ENCODE data around the gene ARHGAP4. TPM values are rescaled to one million over a fixed set of nuclear protein-coding genes. Genes with fewer than 3 reads are reported as not detected.

ARHGAP4 gene
- total RNA-seq, 3 donors from 2014 or later (not counting 1 experiment from before 2014, with no cell fraction given) = 352 to 398 (median 384) TPM

GRCh38 chrX:153971124-153971449, 45.0 kb upstream of the ARHGAP4 start:
- Histone ChIP-seq H3K27me3 (ENCODE audit: control insufficient read depth, insufficient read depth, low read length) (no peaks in the 10 kb centered on the region), H3K9me3 (ENCODE audit: control insufficient read depth, insufficient read depth, low read length) (no peaks in the 10 kb centered on the region), H3K4me1 (ENCODE audit: control insufficient read depth, insufficient read depth, low read length) (peaks cover 57% of the 10 kb centered on the region), H3K36me3 (ENCODE audit: control insufficient read depth, insufficient read depth, low read length) (no peaks in the 10 kb centered on the region), H3K27ac (ENCODE audit: low read length) (peak overlapping the region; percentile 100), H3K4me3 (ENCODE audit: low read length) (peak overlapping the region; percentile 97)
- H3K4me3 Mint-ChIP-seq = peak overlapping the region; percentile 100
- under 1% methylated on average over 34 of the region's 34 CpGs for WGBS (ENCODE audit: insufficient coverage)
- intact Hi-C loops (cut with micrococcal nuclease) = loop anchor here (2.0 kb wide), 1 partner anchor 402 kb away; no protein-coding TSS in a partner anchor
- no peaks in the 10 kb centered on the region for H3K36me3 Mint-ChIP-seq
- peak overlapping the region; percentile 99 to 100 for H3K27ac Mint-ChIP-seq
- no peaks in the 10 kb centered on the region for H3K9me3 Mint-ChIP-seq
- no peaks in the 10 kb centered on the region for H3K27me3 Mint-ChIP-seq (ENCODE audit: low read depth in 2 of 2)
- ATAC-seq (peak; percentile 39 to 68 (median 56)), DNase-seq (peak; percentile 78 to 90)
- TF ChIP-seq CTCF (IDR thresholded peaks at IDR 0.05) = no peak
- peaks cover 43 to 46% of the 10 kb centered on the region in 2 donors for H3K4me1 Mint-ChIP-seq

GRCh38 chrX:153970357-153971123, 44.5 kb upstream of the ARHGAP4 start:
- under 1% methylated on average over 44 of the region's 49 CpGs for WGBS (ENCODE audit: insufficient coverage)
- Mint-ChIP-seq H3K4me3 (peak overlapping the region; percentile 100), H3K36me3 (no peaks in the 10 kb centered on the region), H3K9me3 (no peaks in the 10 kb centered on the region), H3K27me3 (ENCODE audit: low read depth in 2 of 2) (no peaks in the 10 kb centered on the region), H3K27ac (peak overlapping the region; percentile 99 to 100), H3K4me1 (peaks cover 45 to 52% of the 10 kb centered on the region in 2 donors)
- Histone ChIP-seq H3K4me1 (ENCODE audit: control insufficient read depth, insufficient read depth, low read length) (peaks cover 62% of the 10 kb centered on the region), H3K9me3 (ENCODE audit: control insufficient read depth, insufficient read depth, low read length) (no peaks in the 10 kb centered on the region), H3K4me3 (ENCODE audit: low read length) (peak overlapping the region; percentile 97), H3K27me3 (ENCODE audit: control insufficient read depth, insufficient read depth, low read length) (no peaks in the 10 kb centered on the region), H3K27ac (ENCODE audit: low read length) (peak overlapping the region; percentile 100), H3K36me3 (ENCODE audit: control insufficient read depth, insufficient read depth, low read length) (no peaks in the 10 kb centered on the region)
- no peak for TF ChIP-seq CTCF (IDR thresholded peaks at IDR 0.05)
- ATAC-seq (peak; percentile 4 to 14 (median 12)), DNase-seq (peak in 1 of 2 donors; percentile 74)
- intact Hi-C loops (cut with micrococcal nuclease) = loop anchor here (2.0 kb wide), 1 partner anchor 402 kb away; no protein-coding TSS in a partner anchor

GRCh38 chrX:153969904-153970356, 43.9 kb upstream of the ARHGAP4 start:
- Histone ChIP-seq H3K27me3 (ENCODE audit: control insufficient read depth, insufficient read depth, low read length) (no peaks in the 10 kb centered on the region), H3K36me3 (ENCODE audit: control insufficient read depth, insufficient read depth, low read length) (no peaks in the 10 kb centered on the region), H3K27ac (ENCODE audit: low read length) (peak overlapping the region; percentile 83), H3K4me1 (ENCODE audit: control insufficient read depth, insufficient read depth, low read length) (peaks cover 67% of the 10 kb centered on the region), H3K4me3 (ENCODE audit: low read length) (peak overlapping the region; percentile 97), H3K9me3 (ENCODE audit: control insufficient read depth, insufficient read depth, low read length) (no peaks in the 10 kb centered on the region)
- Mint-ChIP-seq H3K36me3 (no peaks in the 10 kb centered on the region), H3K4me1 (peaks cover 45 to 56% of the 10 kb centered on the region in 2 donors), H3K27me3 (ENCODE audit: low read depth in 2 of 2) (no peaks in the 10 kb centered on the region), H3K4me3 (peak overlapping the region; percentile 100), H3K27ac (peak overlapping the region; percentile 99 to 100), H3K9me3 (no peaks in the 10 kb centered on the region)
- 1% methylated on average over 18 of the region's 26 CpGs for WGBS (ENCODE audit: insufficient coverage)
- DNase-seq (no peak), ATAC-seq (no peak)
- intact Hi-C loops (cut with micrococcal nuclease) = loop anchor here (2.0 to 5.0 kb wide), 3 partner anchors 43 to 403 kb away; partner anchors contain the start of genes ARHGAP4 and PLXNB3
- no peak for TF ChIP-seq CTCF (IDR thresholded peaks at IDR 0.05)
